CD1c-positive myeloid dendritic cell (primary cell): Measurements from ENCODE around the gene CELF6.
A peak's percentile ranks its signal among the peaks of the same experiment; 100 is the strongest.
"Not testable (repeated sequence)": the region's sequence is repeated elsewhere in the genome, so short reads cannot be mapped to it uniquely, and the experiment has no call there.

Experiments used
- DNase-seq: peaks from one replicate; pipeline ENCODE4 v3.0.0-alpha.2; 2016; ENCODE audit errors: extremely low spot score

The CELF6 gene

DNA sequence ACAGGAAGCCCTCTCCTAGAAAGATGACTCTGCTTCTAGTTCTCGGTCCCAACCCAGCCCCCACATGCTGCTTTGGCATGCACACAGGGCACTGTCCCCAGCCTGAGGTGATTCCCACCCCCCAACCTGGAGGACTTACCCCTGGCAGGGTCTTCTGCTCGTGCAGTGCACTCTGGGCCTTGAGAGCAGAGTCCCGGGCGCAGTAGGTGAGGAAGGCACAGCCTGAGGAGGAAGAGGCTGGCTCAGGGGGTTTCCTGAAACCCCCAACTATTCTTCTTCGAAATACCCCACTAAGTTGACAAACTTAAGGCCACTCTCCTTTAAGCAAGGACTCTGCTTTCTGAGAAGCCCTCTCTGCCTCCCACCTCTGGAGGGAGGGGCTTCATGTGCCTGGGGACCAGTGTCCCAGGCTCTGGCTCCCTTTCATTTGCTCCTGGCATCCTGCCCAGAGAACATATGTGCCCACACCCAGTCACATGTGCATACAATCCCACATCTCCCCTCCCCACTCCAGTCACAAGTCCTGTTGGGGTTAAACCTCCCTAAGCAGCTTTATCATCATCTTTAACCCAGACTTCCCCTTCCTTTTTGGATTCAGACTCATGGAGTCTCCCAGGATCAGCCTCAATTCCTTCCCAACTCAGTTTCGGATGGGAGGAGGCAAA, 4.1 kb downstream of the CELF6 start:
- peak; percentile 16 for DNase-seq

DNA sequence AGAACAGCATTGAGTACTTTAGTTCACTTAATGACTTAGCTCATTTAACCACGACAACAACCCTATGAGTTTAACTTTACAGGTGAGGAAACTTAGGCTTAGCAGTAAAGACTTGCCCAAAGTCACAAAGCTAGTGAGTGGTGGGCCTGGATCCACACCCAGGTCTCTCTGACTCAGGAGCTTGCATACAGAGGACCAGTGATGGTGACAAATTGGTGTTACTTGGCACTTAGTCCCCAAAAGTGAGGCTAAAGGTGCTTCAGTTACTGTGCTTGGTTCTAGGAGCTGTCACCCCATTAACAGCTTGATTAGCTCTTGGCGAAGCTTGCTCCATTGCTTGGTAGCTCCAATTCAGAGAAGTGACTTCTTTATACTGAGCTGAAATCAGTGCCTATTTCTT, 6.1 kb downstream of the CELF6 start:
- DNase-seq, result no peak

DNA sequence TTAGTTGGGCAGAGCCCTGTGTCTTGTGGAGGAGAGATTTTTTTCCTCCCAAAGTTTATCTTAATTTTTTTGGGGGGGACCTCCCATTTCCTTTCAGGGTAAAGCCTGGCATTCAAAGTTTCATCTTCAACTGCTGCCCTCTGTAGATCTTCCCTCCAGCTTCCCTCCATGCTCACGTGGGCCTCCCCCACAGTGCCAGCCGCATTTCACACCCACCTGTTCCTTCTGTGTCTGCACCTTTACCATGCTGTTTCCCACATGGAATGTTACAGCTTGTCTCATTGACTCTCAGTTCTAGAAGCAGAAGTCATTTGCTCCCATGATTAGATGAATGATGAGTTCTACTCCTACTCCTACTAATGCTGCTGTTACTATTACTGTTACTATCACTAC, 6.5 kb downstream of the CELF6 start:
- DNase-seq, result no peak

DNA sequence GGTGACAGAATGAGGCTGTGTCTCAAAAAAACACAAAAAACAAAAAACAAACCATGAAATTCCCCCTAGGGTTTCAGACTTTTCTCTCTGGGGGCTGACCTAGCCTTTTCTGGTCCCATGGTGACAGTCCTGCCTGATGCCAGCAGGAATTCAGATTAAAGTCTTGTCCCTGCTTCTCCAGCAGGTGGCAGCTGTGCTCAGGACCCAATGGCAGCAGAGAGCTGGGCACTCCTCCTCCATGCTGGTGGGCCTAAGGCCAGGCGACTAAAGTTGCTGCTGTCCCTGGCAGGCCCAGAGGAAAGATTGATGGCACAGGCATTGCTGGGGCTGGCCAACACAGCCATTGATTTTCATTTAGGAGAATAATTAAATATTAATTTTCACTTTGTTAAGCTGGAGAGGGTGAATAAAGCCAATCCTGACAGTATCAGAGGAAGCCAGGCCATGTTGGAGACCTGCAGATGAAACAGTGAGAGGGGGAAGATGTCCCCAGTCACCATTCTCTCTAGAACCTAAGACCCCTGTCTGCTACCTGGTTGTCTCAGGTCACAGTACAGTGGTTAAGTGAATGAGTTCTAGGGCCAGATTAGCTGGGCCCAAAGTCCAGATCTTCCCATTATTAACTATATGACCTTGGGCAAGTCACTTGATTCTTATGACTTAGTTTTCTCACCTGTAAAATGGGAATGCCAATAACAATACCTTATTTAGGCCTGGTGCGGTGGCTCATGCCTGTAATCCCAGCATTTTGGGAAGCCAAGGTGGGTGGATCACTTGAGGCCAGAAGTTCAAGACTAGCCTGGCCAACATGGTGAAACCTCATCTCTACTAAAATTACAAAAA, 7.1 kb downstream of the CELF6 start:
- DNase-seq, result peak; percentile 77

DNA sequence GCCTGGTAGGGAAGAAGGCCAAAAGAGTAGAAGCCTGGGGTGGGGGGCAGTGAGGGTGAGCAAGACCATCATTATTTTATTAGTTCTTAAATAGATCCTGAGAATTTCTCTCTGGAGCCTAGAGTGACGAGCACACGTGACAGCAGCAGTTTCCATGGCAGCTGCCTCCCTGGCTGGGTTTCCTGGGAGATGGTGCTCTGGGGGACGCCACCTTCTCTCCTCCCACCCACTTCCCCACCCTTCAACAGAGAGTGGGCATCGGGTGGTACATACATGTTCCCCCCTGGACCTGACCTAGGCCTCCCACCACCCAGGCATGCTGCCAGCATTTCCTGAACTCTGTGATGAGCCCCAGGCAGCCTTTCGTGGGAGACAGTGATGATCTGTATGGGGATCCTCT, 12.9 kb downstream of the CELF6 start:
- DNase-seq, result no peak

DNA sequence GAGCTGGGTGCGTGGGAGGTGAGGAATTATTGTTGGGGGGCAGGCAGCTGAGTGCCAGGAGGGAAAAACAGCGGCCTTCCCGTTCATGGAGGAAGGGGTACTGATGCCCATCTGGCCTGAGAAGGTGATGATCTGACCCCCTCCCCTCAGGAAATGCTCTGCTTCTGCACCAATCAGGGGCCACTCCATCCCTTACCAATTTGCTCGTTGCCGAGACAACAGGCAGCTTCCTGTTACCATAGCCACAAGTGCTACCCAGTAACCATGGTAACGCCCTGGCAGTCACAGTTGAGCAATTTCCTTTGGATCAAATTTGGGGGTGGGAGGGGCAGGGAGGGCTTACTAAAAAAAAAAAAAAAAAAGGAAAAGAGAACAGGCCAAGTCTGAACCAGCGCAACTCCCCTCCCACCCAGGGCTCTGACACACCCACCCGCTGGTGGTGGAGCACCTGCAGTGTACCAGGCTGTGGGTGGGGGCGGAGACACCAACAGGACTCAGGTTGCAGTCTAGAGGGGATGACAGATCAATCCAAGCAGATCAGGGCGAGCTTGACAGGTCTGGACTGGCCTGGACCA, 13.7 kb downstream of the CELF6 start:
- DNase-seq, result peak; percentile 61

DNA sequence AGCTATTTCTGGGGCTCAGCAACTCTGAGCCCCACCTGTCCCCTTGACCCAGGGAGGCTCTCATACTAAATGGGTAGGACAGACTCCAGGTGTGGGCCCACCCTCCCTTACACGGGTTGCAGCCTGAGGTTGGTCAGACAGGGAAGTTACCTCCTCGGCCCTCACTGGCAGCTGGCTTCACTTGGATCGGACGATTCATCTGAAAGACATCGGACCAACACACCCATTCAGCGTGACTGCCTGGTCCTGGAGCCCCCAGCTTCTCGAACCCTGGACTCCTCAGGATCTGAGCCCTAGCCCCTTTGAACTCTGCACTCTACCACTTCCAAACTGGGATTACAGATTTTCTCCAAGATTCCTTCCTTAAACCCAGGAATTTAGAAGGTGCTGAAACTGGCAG, 15.4 kb downstream of the CELF6 start:
- DNase-seq, result no peak

DNA sequence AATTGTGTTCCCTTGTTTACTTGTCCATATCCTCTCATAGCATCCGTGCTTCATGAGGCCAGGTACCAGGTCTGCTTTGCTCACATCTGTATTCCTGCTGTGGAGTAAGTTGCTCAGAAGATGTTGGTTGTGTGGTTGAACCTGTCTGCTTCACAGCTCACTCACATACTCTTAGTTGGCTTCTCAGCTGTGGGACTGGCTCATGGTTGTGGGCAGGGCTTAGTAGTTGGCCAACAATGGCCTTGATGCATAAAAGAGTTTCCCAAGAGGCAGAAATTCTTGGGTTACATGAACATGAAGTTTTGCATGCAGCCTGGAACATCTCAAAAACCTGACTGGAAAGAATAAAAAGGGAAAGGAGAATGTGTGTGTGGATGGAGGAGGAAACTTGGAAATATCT, 17.0 kb downstream of the CELF6 start:
- no peak for DNase-seq

DNA sequence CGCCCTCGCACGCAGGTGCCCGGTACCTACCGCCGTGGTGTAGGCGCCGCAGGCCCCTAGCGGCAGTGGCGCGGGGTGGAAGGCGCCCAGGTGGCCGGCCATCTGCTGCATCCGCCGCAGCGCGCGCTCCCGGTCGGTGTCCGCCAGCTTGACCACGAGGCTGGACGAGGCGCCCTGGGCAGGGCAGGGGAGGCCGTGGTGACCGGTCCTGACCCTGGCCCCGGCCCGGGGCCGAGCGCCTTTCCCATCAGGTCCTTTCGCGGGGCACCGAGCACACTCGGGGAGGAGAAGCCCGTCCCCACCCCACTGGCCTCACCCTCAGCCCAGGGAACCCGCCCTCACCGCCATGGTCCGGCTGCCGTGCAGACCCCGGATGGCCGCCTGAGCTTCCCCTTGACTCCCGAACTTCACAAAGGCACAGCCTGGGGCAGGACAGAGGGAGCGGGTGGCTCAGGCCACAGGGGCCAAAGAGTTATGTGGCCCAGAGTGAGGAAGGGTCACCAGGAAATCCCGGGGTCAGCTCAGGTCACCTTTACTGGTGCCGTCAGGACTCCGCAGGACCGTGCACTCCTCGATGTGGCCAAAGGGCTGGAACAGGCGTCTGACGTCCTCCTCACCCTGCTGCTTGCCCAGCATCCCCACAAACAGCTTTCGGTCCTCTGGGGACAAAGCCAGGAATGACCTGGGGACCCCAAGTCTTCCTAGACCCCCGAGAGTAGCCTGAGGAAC, 30.2 kb downstream of the CELF6 start:
- no peak for DNase-seq

DNA sequence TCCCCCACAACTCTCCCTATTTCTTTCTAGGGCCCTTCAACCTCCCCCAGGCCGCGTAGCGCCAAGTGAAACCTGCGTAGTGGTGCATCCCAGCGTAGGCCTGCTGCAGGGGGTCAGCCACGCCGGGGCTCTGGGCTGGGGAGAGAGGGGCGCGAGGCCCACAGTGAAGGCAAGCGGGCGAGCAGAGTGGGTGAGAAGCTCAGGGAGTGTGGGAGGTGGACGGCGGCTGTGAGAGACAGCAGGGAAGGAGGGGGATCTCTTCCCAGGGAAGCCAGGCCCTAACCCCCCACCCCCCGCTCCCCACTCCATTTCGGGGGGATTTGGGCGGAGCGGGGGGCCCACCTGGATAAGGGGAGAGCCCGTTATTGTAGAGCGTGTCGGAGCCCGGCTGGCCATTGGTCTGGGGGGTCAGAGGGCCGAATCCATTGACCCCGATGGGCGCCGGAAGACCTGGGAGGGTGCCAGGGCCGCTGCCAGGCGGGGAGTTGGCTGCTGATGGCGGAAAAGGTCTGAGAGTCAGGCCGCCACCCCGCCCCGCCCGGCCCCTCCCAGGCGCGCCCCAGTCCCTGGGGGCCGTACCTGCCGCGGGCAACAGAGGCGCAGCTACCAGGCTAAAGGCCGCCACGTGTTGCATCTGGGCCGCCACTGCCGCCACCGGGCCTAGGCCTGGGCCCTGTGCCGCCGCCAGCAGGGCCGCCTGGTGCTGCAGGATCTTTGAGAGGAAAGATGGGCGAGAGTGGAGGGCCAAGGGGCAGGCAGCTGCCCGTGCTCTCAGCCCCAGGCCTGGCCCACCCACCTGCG, 31.0 kb downstream of the CELF6 start:
- DNase-seq, result no peak

DNA sequence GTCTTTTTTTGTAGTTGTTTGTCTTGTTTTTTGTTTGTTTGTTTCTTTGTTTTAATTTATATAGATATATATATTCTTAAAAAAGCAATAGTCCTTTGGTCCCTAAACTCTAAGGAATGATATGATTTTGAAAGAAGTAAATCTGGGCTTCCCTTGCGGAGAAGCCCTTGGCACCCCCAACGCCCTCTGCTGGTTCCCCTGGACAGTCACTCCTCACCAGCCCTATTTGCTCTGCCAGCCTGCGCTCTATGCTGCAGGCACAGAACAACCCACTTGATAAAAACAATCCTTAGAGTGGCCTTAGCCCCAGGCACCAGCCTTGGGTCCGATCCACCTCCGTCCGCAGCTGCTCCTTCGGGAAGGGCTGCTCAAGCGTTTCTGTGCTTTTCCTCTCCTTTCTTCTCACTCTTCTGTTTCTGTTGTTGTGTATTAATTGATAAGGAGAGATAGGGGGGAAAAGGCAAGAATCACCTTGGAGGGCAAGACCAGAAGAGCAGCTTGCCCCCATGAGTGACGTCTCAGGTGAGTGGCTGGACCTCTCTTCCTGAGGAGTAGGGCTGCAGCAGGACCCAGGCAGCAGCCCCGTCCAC, 33.9 kb downstream of the CELF6 start:
- peak; percentile 55 for DNase-seq

DNA sequence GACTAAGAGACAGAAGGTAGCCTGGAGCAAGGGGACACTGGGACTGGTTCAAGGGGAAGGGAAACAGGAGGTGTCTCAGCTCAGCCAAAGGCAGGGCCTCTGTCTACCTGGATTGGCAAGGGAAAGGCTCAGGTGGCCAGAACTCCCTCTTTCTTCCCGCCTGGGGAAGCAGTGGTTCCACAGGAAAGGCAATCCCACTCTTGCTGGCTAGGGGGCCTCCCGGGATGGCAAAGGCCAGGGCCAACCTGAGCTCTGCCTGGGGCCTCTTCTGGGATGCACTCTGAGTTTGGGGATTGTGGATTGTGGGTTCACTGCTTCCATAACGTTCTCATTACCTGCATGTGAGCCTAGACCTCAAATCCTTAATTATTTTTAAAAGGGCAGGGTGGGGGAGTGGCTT, 34.6 kb downstream of the CELF6 start:
- DNase-seq, result no peak

DNA sequence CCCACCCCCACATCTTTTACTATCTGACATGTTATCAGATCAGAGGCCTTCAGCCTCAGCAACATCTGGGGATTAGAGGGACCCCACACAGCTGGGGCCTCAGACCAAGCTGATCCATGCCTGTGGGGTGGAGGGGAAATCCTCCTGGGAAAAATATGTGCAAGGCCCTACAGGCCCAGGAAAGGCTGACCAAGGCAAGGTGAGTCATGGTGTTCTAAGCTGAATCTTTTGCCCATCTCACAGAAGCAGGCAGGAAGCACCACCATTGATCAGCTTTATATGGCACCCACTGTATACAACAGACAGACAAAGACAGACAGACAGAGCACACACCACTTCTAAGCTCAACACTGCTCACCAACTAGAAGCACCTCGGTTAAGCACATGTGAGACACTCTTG, 35.2 kb downstream of the CELF6 start:
- no peak for DNase-seq

DNA sequence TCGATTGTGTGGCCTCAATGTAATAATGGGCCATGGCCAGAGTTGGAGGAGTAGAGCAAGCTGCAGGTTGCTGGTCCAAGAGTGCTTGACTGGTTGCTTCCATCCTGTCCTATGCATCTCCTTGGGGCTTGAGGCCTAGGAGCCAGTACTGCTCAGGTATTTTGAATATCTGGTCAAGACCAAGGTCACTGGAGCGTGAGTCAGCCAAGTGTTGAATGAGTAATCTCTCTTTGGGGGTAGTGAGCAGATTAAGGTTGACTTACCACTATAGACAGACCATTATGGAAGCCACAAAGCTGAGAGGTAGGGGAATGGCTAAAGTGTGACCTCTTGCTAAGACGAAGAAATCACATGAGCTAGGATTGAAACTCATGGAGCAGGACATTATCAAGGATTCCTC, 38.2 kb downstream of the CELF6 start:
- no peak for DNase-seq

DNA sequence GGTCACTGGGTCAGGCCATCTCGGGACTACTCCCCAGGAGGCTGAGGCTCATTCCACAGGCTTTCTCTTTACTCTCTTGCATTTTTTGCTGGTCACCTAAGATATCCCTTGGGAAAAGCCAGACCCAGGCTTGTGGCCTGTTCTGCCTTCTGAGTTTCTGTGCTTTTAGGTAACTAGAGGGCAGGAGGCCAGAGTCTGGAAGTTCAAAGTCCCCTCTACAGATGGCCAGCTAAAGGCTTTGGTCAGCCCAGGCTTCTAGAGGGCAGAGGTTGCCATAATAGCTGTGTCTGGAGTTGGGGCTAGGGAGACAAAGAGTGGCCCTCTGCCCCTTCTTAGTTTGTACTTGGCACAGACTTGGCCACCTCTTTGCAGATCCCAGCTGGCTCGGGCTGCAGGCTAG, 39.2 kb downstream of the CELF6 start:
- no peak for DNase-seq

DNA sequence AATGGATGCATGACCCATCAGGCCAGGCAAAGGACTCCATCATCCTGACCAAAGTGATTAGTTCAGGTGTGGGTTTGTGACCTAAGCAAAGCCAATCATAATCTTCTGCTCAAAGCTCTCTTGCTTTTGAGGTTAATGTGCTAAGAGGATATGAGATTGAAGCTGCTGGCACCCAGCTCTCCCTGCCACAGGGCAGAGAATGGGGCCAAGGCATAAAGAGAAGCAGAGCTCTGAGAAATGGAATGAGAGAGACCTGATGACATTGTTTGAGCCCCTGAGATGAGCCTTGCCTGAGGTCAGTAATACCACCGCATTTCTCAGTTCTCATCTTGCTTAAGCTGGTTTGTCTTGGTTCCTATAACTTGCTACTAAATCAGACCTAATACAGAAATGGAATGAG, 41.2 kb downstream of the CELF6 start:
- DNase-seq, result no peak

DNA sequence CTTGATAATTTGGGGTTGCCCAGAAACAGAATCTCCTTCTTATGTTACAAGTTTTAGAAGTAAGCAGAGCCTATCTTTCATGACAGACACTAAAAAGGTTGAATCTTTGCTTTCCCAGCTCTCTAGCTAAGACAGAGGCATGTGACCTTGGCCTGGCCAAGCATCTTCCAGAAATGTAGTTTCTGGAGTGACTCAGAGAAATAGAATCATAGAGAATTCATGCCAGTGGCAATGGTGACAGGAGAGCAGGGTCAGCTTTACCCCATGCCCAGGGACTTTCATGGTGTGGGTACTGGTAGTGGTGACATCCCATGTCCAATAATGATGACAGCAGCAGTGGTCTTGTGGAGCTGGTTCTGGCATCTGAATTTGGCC, 43.6 kb downstream of the CELF6 start:
- no peak for DNase-seq

DNA sequence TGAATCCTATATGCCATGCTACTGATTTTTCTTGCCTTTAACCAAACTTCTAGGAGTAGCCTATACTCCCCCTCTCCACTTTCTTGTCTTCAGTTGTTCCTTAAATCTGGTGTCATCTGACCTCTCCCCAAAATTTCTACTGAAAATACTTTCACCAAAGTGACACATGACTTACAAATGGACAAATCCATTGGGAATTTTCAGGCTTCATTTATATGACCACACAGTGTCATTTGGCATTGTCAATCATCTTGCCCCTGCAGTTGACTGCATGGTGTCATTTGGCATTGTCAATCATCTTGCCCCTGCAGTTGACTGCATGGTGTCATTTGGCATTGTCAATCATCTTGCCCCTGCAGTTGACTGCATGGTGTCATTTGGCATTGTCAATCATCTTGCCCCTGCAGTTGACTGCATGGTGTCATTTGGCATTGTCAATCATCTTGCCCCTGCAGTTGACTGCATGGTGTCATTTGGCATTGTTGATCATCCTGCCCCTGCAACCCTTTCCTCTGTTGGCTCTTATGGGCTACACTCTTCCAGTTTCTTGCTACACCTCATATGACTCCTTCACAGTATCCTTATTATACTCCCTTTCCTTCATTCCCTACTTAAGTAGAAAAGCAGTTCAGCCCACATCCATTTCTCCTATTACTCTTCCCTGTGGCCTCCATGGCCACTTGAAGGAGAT, 44.2 kb downstream of the CELF6 start:
- DNase-seq, result not testable (repeated sequence)

DNA sequence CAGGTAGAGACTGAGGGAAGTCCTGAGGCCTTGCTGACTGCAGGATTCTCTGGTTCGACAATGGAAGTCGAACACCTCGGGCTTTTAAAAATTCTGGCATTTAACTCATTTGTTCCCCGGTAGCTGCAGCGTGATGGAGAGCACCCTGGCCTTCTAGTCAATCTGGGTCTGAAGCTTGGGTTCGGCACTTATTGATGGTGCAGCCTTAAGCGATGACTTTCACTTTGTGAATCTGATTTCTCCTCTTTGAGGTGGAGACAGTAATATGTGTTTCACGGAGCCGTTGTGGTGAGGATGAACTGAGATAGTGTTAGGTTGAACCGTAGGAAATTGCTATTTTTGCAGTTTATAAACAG, 47.0 kb downstream of the CELF6 start:
- DNase-seq, result no peak

DNA sequence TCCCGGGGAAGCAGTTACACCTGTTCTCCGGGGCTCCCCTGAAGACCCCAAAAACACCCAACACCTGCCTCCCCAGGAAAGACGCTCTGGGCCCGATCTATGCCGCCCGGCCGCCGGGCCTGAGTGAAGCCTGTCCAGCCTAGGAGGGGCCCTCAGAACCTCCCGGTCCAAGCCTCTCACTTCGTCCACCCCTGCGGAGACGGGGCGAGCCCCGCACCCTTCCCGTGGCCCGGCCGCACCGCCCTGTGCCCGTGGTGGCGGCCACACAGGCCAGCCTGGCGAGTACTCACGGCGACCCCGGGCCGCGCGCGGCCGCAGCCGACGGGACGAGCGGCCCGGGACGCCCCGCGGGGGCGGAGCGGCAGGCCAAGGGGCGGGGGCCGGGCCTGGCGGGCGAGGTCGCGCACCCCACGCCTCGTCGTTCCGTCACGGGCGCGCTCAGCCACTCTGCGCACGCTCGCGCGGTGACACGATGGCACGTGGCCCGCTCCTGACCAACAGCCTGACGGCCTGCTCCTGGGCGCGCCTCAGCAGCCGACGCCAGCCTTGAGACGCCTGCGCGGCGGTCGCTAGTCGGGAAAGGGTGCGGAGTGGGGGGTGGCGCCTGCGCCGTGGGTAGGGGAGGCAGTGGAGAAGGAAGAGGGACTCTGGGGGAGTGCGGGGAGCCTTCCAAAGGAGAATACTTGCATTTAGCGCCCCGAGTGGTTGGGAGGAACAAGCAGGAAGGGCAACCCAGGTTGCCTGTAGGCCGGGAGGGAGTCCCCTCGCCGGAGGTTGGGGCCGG, 47.6 kb downstream of the CELF6 start, which contains the start of gene PARP6:
PARP6 (minus strand) TSS at position 342 of the 784 bp plus-strand sequence. CDS start 5,077 bp downstream, outside the sequence.
- peak; percentile 99 for DNase-seq
